Dermis microvascular lymphatic vessel endothelial cell (primary cell): ENCODE data around the gene DNAJC24. TPM values are rescaled to one million over a fixed set of nuclear protein-coding genes. Genes with fewer than 3 reads are reported as not detected.
A peak's percentile ranks its signal among the peaks of the same experiment; 100 is the strongest.
"Not testable (repeated sequence)": the region's sequence is repeated elsewhere in the genome, so short reads cannot be mapped to it uniquely, and the experiment has no call there.

ENCODE experiments used
- DNase-seq, 2 donors: peaks; one replicate each; pipeline versions ENCODE4 v3.0.0 to v3.0.0-alpha.2; 2010; ENCODE audit warnings: low read depth in 2 of 2
- total RNA-seq: library from RNA; depleted of rRNA; stranded (reverse); fragments of >200 nt; gene quantifications from 2 replicates; pipeline ENCODE4 v1.2.1, GENCODE V29; 2014

The DNAJC24 gene
- 8.6 and 9.6 TPM in 2 replicates for total RNA-seq

- DNase-seq, result peak; percentile 88 to 94
Measured at GRCh38 chr11:31369348-31370329, at the start of gene DNAJC24, which contains the start of gene DCDC1. DNAJC24 (plus strand) TSS chr11:31369860; CDS start chr11:31370749, 889 bp downstream. DCDC1 (minus strand) TSS chr11:31369739; CDS start chr11:31328280, 41,459 bp downstream.

GRCh38 chr11:31321494-31321893 is 48.2 kb upstream of the DNAJC24 start:
- DNase-seq, result not testable (repeated sequence)

GRCh38 chr11:31323145-31323544 is 46.5 kb upstream of the DNAJC24 start:
- DNase-seq, result no peak

GRCh38 chr11:31325160-31325559 is 44.5 kb upstream of the DNAJC24 start:
- no peak for DNase-seq

GRCh38 chr11:31326470-31327148 is 43.1 kb upstream of the DNAJC24 start:
- DNase-seq, result no peak

- no peak for DNase-seq
Measured at GRCh38 chr11:31327417-31327816, 42.2 kb upstream of the DNAJC24 start.

GRCh38 chr11:31328697-31329096 is 41.0 kb upstream of the DNAJC24 start:
- DNase-seq, result no peak

- no peak for DNase-seq
Measured at GRCh38 chr11:31337806-31338205, 31.9 kb upstream of the DNAJC24 start.

GRCh38 chr11:31340903-31341572 is 28.6 kb upstream of the DNAJC24 start:
- peak in 1 of 2 donors; percentile 50 for DNase-seq

GRCh38 chr11:31351168-31351567 is 18.5 kb upstream of the DNAJC24 start:
- no peak for DNase-seq

GRCh38 chr11:31355131-31355530 is 14.5 kb upstream of the DNAJC24 start:
- no peak for DNase-seq

GRCh38 chr11:31355817-31356216 is 13.8 kb upstream of the DNAJC24 start:
- peak in 1 of 2 donors; percentile 4 for DNase-seq

GRCh38 chr11:31361743-31362142 is 7.9 kb upstream of the DNAJC24 start:
- DNase-seq, result no peak

GRCh38 chr11:31366795-31367194 is 2.9 kb upstream of the DNAJC24 start:
- DNase-seq, result no peak

- no peak for DNase-seq
Measured at GRCh38 chr11:31375879-31376278, 6.2 kb downstream of the DNAJC24 start.

- DNase-seq, result no peak
Measured at GRCh38 chr11:31383116-31383515, 13.5 kb downstream of the DNAJC24 start.

- DNase-seq, result no peak
Measured at GRCh38 chr11:31387379-31387778, 17.7 kb downstream of the DNAJC24 start.

- DNase-seq, result peak; percentile 16 to 24
Measured at GRCh38 chr11:31397239-31397834, 27.7 kb downstream of the DNAJC24 start.

GRCh38 chr11:31404614-31405013 is 35.0 kb downstream of the DNAJC24 start:
- DNase-seq, result no peak

- DNase-seq, result no peak
Measured at GRCh38 chr11:31408201-31408600, 38.5 kb downstream of the DNAJC24 start.

- DNase-seq, result no peak
Measured at GRCh38 chr11:31412946-31413345, 43.3 kb downstream of the DNAJC24 start.
